GM12891 (cell line): Measurements from ENCODE around the gene RAB11FIP4.

Source experiments
- DNase-seq: peaks from one replicate; pipeline ENCODE4 v3.0.0; 2011; ENCODE audit warnings: low spot score; ENCODE audit not compliant: insufficient read length
- FAIRE-seq: peaks from 2 replicates; lab custom pipeline; 2011; peaks lifted over from hg19 to GRCh38; lab: Jason Lieb, UNC
- PAX5 ChIP-seq: IDR thresholded peaks from 2 replicates; pipeline ENCODE4 v1.6.1; 2011; ENCODE audit warnings: low read length, moderate library complexity, mild to moderate bottlenecking; ENCODE audit not compliant: insufficient read depth, severe bottlenecking
- POLR2A ChIP-seq: IDR thresholded peaks from 2 replicates; pipeline ENCODE4 v1.6.1; 2011; ENCODE audit warnings: low read depth, low read length, control low read depth
- POLR2AphosphoS5 ChIP-seq: IDR thresholded peaks from 2 replicates; pipeline ENCODE4 v1.6.1; 2011; ENCODE audit warnings: low read depth, low read length, control low read depth
- POU2F2 ChIP-seq: IDR thresholded peaks from 2 replicates; pipeline ENCODE4 v1.6.1; 2011; ENCODE audit warnings: low read depth, mild to moderate bottlenecking, control low read depth, low read length, moderate library complexity
- SPI1 ChIP-seq: IDR thresholded peaks from 2 replicates; pipeline ENCODE4 v1.6.1; 2011; ENCODE audit warnings: low read depth, low read length, control low read depth
- TAF1 ChIP-seq: IDR thresholded peaks from 2 replicates; pipeline ENCODE4 v1.6.1; 2011; ENCODE audit warnings: low read depth, low read length, control low read depth

RAB11FIP4 gene

DNA sequence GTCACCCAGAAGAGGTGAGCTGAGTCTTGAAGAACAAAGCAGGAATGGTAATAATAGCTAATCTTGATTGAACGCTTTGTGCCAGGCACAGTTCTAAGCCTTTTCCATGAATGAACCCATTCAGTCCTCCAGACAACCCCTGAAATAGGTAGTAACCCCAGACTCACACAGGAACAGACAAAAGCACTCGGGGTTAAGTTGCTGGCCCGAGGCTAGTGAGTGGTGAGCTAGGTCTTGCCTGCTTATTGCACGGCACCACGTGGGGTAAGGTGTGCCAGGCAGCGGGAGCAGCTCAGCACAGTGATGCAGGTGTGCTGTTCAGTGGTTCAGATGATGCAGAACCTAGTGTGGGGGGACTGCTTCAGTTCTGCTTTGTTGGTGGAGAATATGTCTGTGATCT is 181.6 kb downstream of the RAB11FIP4 start:
- FAIRE-seq = no peak
- TF ChIP-seq POU2F2 (no peak), TAF1 (no peak), POLR2A (no peak), PAX5 (no peak), SPI1 (no peak), POLR2AphosphoS5 (no peak)
- no peak for DNase-seq

DNA sequence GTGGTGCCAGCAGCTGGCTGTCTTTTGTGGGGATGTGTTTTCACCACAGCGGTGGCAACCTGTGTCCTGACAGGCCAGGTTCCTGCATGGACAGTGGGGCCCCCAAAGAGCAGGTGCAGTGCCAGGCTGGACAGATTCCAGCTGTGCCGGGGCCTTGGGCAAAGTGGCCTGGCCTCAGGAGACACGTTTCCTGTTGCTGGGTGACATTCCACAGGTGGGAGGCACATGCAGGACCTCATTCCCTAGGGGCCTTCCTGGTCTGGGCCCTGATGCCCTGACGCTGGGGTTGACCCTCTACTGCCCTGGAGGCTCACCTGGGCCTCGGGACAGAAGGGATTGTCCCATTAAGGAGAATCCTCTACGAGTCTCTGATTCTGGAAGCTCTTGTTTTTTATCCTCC is 182.4 kb downstream of the RAB11FIP4 start:
- FAIRE-seq = no peak
- TF ChIP-seq TAF1 = no peak
- TF ChIP-seq POLR2AphosphoS5 = no peak
- TF ChIP-seq SPI1 = no peak
- no peak for TF ChIP-seq PAX5
- TF ChIP-seq POLR2A = no peak
- no peak for TF ChIP-seq POU2F2
- DNase-seq = no peak

DNA sequence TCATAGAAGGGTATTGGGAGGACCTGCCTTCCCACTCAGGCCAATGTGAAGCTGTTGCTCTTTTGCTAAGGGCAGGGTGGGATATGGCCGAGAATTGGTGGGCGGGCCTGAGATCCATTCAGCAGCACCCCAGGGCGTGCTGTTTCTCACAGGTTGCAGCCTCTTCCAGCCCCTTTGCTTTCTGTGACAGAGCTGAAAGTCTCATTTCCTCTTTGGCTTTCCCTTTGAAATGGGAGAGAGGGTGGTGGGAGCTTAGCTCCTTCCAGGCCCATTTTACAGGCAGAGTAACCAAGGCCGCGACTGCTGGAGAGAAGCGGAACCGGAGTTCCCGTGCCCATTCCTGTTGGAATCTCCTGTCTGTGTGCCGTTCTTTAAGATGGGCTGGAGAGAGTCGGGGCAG is 183.0 kb downstream of the RAB11FIP4 start:
- TF ChIP-seq SPI1 (peak; percentile 78), TAF1 (no peak)
- FAIRE-seq = no peak
- no peak for DNase-seq

DNA sequence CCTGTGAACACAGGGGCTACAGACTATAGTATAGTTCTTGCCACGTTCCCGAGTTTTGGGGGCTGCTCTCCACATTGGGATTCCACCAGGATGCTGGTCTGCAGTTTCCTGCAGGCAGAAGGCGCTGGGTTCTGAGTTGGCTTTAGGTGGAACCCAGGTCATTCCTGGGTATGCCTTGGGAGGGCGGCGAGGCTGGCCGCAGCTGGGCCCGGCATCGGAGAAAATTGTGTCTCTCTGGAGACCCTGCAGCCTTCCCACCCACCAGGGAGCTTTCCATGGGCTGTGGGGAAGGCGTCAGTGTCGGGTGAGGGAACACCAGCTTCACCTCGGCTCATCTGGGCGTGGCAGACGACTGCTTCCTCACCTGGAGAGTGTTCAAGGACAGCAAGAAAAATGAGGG is 183.6 kb downstream of the RAB11FIP4 start:
- DNase-seq = no peak
- TF ChIP-seq POLR2AphosphoS5 = no peak
- no peak for TF ChIP-seq TAF1
- no peak for TF ChIP-seq POU2F2
- no peak for TF ChIP-seq POLR2A
- TF ChIP-seq SPI1 = no peak
- no peak for TF ChIP-seq PAX5
- FAIRE-seq = no peak

DNA sequence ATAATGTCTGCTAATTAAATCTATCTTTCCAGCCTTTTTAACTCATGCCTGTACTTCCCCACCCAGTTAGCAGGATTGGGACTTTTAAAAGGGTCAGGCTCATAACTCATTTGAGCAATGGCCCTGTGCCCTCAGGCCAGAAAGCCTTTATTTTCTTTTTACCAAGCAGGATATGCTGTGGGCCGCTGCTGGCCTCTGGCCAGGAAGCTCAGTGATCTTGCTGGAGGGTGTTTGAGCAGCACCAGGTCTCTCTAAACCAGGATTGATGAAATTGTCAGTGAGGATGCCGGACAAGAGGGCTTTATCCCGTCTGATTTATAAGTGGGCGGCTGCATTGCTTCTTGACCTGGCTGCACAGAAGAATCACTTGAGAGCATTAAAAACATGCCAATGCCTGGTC is 187.8 kb downstream of the RAB11FIP4 start:
- TF ChIP-seq POLR2AphosphoS5 = no peak
- TF ChIP-seq POLR2A = no peak
- TF ChIP-seq POU2F2 = no peak
- no peak for TF ChIP-seq PAX5
- FAIRE-seq (no peak), DNase-seq (no peak)

DNA sequence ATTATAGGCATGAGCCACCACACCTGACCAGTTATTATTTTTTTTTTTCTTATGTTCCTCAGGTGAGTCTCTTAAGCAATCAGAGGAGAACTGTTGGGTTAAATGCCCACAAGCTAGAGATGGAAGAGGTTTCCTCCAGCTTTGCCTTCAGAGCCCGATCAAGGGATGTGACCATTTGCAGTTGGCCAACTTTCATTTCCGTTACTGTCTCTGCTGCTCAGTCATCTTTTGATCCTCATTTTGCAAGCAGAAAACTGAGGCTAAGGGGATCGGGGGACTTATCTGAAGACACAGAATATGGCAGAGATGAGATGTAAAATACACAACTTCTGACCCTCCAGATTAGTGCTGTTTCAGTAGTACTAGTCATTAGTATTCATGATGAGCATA is 188.8 kb downstream of the RAB11FIP4 start:
- TF ChIP-seq SPI1 = no peak
- TF ChIP-seq POU2F2 = no peak
- no peak for TF ChIP-seq TAF1
- no peak for TF ChIP-seq POLR2A
- no peak for TF ChIP-seq POLR2AphosphoS5
- TF ChIP-seq PAX5 = no peak
- FAIRE-seq (no peak), DNase-seq (no peak)

DNA sequence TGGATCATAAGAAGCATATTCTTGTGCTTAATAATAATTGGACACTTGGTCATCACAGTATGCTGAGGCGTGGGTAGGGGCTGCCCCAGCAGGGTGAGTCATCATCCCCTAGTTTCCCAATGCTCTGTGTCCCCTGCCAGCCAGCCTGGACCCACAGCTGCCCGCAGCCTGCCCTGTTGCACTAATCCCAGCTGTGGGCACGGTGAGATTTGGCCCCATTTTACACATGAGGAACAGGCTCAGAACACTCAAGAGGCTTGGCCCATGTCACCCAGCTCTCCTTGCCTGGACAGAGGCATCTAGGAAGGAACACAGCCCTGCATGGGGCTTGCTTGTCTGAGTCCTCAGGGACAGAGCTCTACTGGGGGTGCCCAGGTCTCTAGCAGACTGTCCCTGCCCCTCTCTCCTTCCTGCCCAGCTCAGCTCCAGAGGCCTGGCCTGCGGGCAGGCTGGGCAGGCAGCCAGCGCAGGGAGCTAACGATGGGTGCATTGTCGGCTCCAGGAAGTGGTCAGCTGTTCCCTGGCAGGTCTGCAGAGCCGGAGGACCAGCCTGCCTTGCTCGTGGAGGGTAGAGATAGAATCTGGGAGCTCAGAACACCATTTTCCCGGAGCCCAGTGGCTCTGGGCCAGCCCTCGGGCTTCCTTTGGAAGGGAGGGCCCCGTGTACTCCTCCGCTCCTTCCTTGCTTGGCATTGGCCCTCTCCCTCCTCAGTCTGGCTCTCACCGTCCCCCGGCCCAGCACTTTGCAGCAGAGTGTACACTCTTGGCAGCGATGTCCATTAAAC is 189.4 kb downstream of the RAB11FIP4 start:
- TF ChIP-seq PAX5 = no peak
- no peak for TF ChIP-seq POU2F2
- no peak for TF ChIP-seq SPI1
- no peak for TF ChIP-seq TAF1
- no peak for TF ChIP-seq POLR2AphosphoS5
- TF ChIP-seq POLR2A = no peak
- FAIRE-seq (no peak), DNase-seq (no peak)

DNA sequence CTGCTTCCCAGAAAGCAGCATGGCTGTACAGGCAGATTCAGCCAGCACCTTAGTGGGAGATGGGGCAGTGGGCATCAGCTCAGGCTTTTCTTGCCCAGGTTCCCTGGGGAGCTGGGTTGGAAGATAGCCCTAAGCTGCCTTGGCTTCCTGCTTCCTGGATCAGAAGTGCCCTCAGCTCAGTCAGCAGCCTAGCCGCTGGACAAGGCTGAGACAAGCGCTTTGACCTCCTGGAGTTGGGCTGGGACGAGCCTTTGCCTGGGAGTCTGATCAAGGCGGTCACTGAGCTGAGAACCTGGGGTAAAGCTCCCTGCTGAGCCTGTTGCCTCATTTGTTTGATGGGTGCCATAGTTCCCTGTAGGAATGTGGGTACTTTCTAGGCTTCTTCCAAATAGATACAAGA is 190.0 kb downstream of the RAB11FIP4 start:
- no peak for DNase-seq
- no peak for FAIRE-seq
- TF ChIP-seq SPI1 (no peak), POU2F2 (no peak), PAX5 (no peak), TAF1 (no peak), POLR2A (no peak), POLR2AphosphoS5 (no peak)

DNA sequence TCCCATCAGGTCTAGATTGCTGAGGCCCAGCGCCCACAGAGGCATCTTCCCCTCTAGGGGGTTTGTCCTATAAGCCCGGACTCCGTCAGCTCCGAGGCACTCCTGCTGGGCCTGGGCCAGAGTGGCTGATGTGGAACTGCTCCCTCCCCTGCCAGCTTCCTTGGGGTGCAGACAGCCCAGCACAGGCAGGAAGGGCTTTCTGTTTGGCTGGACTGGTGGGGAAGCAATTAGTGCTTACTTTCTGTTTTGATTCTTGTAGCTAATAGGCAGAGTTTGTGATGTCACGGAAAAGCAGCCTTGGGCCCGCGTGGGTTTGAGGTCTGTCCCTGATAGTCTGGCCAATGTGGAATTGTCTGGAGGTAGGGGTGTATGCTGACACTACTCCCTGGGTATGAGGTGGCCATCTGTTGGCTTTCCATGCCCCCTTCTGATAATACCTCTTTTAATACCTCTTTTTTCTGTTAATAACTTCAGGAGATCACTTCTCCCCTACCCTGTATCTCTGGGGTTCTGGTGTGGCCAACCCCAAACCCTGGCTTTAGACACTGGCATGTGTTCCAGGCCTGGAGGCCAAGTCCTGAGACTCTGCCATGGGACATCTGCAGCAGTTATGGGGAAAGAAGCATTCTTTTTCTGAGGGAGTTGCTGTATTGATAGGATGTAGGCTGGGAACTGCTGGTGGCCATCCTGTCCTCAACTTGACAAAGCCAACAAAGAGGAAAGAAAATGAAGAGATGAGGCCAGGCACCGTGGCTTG is 190.9 kb downstream of the RAB11FIP4 start:
- FAIRE-seq (no peak), DNase-seq (no peak)
- no peak for TF ChIP-seq POLR2AphosphoS5
- TF ChIP-seq POU2F2 = no peak
- no peak for TF ChIP-seq POLR2A
- no peak for TF ChIP-seq TAF1
- TF ChIP-seq SPI1 = no peak
- no peak for TF ChIP-seq PAX5
